Body of pancreas (tissue), 4 donors: ENCODE measurements around the gene CDC42BPA.

Experiments used
- POLR2A ChIP-seq, 3 donors: fragments of 450-650 bp; IDR thresholded peaks; one replicate each; pipeline ENCODE4 v1.6.1; 2016; ENCODE audit warnings: antibody characterized with exemption in 3 of 3, mild to moderate bottlenecking in 2 of 3
- TF ChIP-seq, protein P1 (sequence below), 7 experiments: fragments of 450-650 bp in 4 of 7; fragments of 200-600 bp in 3 of 7; sonication (generic) in 3 of 7; IDR thresholded peaks; one replicate each; pipeline ENCODE4 v1.5.1; 2016 to 2019; ENCODE audit warnings: antibody characterized with exemption in 7 of 7

DNA sequence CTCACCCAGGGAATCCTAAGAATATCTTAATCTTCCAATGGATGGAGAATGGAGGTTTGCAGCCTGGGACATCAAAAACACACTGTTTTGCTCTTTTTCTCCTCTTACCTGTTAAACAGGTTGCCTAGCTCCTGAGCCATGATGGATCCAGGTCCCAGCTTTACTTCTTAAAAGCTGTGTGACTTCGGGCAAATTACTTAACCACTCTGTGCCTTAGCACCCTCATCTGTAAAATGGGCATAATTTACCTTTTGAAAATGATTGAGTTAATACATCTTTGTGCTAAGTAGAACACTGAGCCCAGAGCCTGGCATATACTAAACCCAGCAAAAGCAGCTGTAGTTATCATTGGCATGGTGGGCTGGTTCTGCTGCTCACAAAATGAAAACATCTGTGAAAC is 368.0 kb downstream of the CDC42BPA start:
- no peak for TF ChIP-seq POLR2A (IDR thresholded peaks at IDR 0.05)
- TF ChIP-seq, protein P1, sequence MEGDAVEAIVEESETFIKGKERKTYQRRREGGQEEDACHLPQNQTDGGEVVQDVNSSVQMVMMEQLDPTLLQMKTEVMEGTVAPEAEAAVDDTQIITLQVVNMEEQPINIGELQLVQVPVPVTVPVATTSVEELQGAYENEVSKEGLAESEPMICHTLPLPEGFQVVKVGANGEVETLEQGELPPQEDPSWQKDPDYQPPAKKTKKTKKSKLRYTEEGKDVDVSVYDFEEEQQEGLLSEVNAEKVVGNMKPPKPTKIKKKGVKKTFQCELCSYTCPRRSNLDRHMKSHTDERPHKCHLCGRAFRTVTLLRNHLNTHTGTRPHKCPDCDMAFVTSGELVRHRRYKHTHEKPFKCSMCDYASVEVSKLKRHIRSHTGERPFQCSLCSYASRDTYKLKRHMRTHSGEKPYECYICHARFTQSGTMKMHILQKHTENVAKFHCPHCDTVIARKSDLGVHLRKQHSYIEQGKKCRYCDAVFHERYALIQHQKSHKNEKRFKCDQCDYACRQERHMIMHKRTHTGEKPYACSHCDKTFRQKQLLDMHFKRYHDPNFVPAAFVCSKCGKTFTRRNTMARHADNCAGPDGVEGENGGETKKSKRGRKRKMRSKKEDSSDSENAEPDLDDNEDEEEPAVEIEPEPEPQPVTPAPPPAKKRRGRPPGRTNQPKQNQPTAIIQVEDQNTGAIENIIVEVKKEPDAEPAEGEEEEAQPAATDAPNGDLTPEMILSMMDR (IDR thresholded peaks at IDR 0.05) = no peak
